H1 (cell line): ENCODE measurements around the gene C16orf95. TPM values are rescaled to one million over a fixed set of nuclear protein-coding genes. Genes with fewer than 3 reads are reported as not detected.

ENCODE experiments used
- CTCF ChIA-PET: fragments of 300-600 bp; sonication (Branson Sonifier 250); formaldehyde crosslinking; loops from one replicate; lab custom pipeline; 2021; ENCODE audit not compliant: partially characterized antibody; lab: Charles Lee
- POLR2A ChIA-PET: fragments of 300-600 bp; sonication (Branson Sonifier 250); formaldehyde crosslinking; loops from one replicate; lab custom pipeline; 2021; ENCODE audit warnings: inconsistent platforms; ENCODE audit not compliant: partially characterized antibody; lab: Charles Lee
- DNase-seq, 2 experiments: peaks; one replicate each; pipeline versions ENCODE4 v3.0.0 to v3.0.0-alpha.2; 2010 to 2022; ENCODE audit warnings: low spot score in 2 of 2, low read depth in 1 of 2, mixed read lengths in 1 of 2
- FAIRE-seq: peaks from 2 replicates; lab custom pipeline; 2011; peaks lifted over from hg19 to GRCh38; lab: Jason Lieb, UNC
- H2AFZ ChIP-seq: 2 replicates; pipeline ENCODE4 v1.8.1; 2012; ENCODE audit warnings: low read length, inconsistent platforms
- H2AK5ac ChIP-seq: 2 replicates; pipeline ENCODE4 v1.6.1; 2013; ENCODE audit warnings: low read depth, low read length
- H2BK120ac ChIP-seq: replicated peaks from 2 replicates; pipeline ENCODE3; 2013; ENCODE audit warnings: low read depth, low read length, inconsistent platforms
- H2BK12ac ChIP-seq: 2 replicates; pipeline ENCODE4 v1.6.1; 2013; ENCODE audit warnings: low read depth, low read length
- H2BK15ac ChIP-seq: 2 replicates; pipeline ENCODE4 v1.6.1; 2013; ENCODE audit warnings: low read length
- H2BK20ac ChIP-seq: 2 replicates; pipeline ENCODE4 v1.6.1; 2013; ENCODE audit warnings: low read length
- H2BK5ac ChIP-seq: 2 replicates; pipeline ENCODE4 v1.6.1; 2013; ENCODE audit warnings: low read depth, low read length
- H3K14ac ChIP-seq: 2 replicates; pipeline ENCODE4 v1.6.1; 2013; ENCODE audit warnings: inconsistent platforms; ENCODE audit not compliant: insufficient read length
- H3K18ac ChIP-seq: 2 replicates; pipeline ENCODE4 v1.6.1; 2013; ENCODE audit warnings: low read length; ENCODE audit errors: extremely low read depth
- H3K23ac ChIP-seq: 2 replicates; pipeline ENCODE4 v1.6.1; 2013; ENCODE audit warnings: inconsistent platforms; ENCODE audit not compliant: insufficient read length
- H3K23me2 ChIP-seq: 2 replicates; pipeline ENCODE4 v1.6.1; 2013; ENCODE audit warnings: low read depth, low read length
- H3K27ac ChIP-seq: 2 replicates; pipeline ENCODE4 v1.6.1; 2011; ENCODE audit warnings: low read depth, low read length, inconsistent platforms
- H3K27me3 ChIP-seq, 4 experiments: replicated peaks in 1 of 4; 1 replicate in 1 of 4; 2 replicates in 3 of 4; pipeline versions ENCODE4 v1.6.1 to v1.8.1; 2011 to 2013; ENCODE audit warnings: low read length in 3 of 4, mild to moderate bottlenecking in 3 of 4, inconsistent platforms in 2 of 4, mixed read lengths in 2 of 4, moderate library complexity in 1 of 4; ENCODE audit not compliant: control insufficient read depth in 3 of 4, insufficient read depth in 3 of 4; ENCODE audit errors: extremely low read depth in 1 of 4
- H3K36me3 ChIP-seq, 4 experiments: 2 replicates each; pipeline versions ENCODE4 v1.6.1 to v1.8.1; 2011 to 2013; ENCODE audit warnings: mild to moderate bottlenecking in 4 of 4, low read length in 3 of 4, moderate library complexity in 2 of 4, control low read depth in 1 of 4, inconsistent platforms in 1 of 4; ENCODE audit not compliant: insufficient read depth in 4 of 4, control insufficient read depth in 2 of 4
- H3K4ac ChIP-seq: replicated peaks from 2 replicates; pipeline ENCODE3; 2013; ENCODE audit warnings: low read length, low read depth, mixed read lengths, inconsistent platforms; ENCODE audit not compliant: insufficient read length
- H3K4me1 ChIP-seq, 4 experiments: replicated peaks in 1 of 4; 1 replicate in 1 of 4; 2 replicates in 3 of 4; pipeline versions ENCODE4 v1.6.1 to v1.8.1; 2011 to 2013; ENCODE audit warnings: low read length in 3 of 4, inconsistent platforms in 2 of 4, mixed read lengths in 1 of 4; ENCODE audit not compliant: insufficient read depth in 4 of 4, control insufficient read depth in 3 of 4
- H3K4me2 ChIP-seq, 2 experiments: 2 replicates each; pipeline versions ENCODE4 v1.6.1 to v1.8.1; 2011 to 2013; ENCODE audit warnings: low read depth in 2 of 2, low read length in 2 of 2, control low read depth in 1 of 2, inconsistent platforms in 1 of 2, mild to moderate bottlenecking in 1 of 2; ENCODE audit not compliant: insufficient read depth in 1 of 2
- H3K4me3 ChIP-seq, 4 experiments: fragments of 200-600, 300-600 bp in 1 of 4; sonication (generic), shearing (Covaris generic), sonication (Bioruptor Twin) in 1 of 4; 2 replicates each; pipeline versions ENCODE4 v1.5.1 to v1.8.1; 2011 to 2016; ENCODE audit warnings: low read length in 4 of 4, low read depth in 3 of 4, control low read depth in 2 of 4, inconsistent platforms in 2 of 4, mild to moderate bottlenecking in 2 of 4, mixed read lengths in 1 of 4, moderate library complexity in 1 of 4; ENCODE audit not compliant: insufficient read depth in 2 of 4; ENCODE audit errors: extremely low read depth in 1 of 4
- H3K56ac ChIP-seq: replicated peaks from 2 replicates; pipeline ENCODE3; 2013; ENCODE audit warnings: low read depth, mild to moderate bottlenecking, mixed read lengths, low read length, inconsistent platforms; ENCODE audit not compliant: insufficient read length
- H3K79me1 ChIP-seq: 2 replicates; pipeline ENCODE4 v1.6.1; 2013; ENCODE audit warnings: low read depth, low read length, control low read depth
- H3K79me2 ChIP-seq, 2 experiments: 2 replicates each; pipeline versions ENCODE4 v1.6.1 to v1.8.1; 2012 to 2013; ENCODE audit warnings: low read length in 2 of 2, mild to moderate bottlenecking in 2 of 2, inconsistent platforms in 1 of 2; ENCODE audit not compliant: insufficient read depth in 2 of 2, control insufficient read depth in 1 of 2
- H3K9ac ChIP-seq, 4 experiments: replicated peaks in 1 of 4; 1 replicate in 1 of 4; 2 replicates in 3 of 4; pipeline versions ENCODE4 v1.6.1 to v1.8.1; 2011 to 2013; ENCODE audit warnings: low read depth in 3 of 4, low read length in 3 of 4, control low read depth in 2 of 4, mild to moderate bottlenecking in 2 of 4, moderate library complexity in 2 of 4, inconsistent platforms in 1 of 4; ENCODE audit errors: extremely low read depth in 1 of 4
- H3K9me3 ChIP-seq, 2 experiments: 2 replicates each; pipeline versions ENCODE4 v1.6.1 to v1.8.1; 2012 to 2013; ENCODE audit warnings: mild to moderate bottlenecking in 2 of 2, moderate library complexity in 2 of 2, control low read depth in 1 of 2, inconsistent platforms in 1 of 2, low read depth in 1 of 2, low read length in 1 of 2, mixed read lengths in 1 of 2; ENCODE audit not compliant: insufficient read depth in 2 of 2
- H4K20me1 ChIP-seq, 2 experiments: replicated peaks in 1 of 2; 2 replicates each; pipeline versions ENCODE3 to v1.8.1; 2011 to 2013; ENCODE audit warnings: inconsistent platforms in 2 of 2, low read length in 2 of 2, mild to moderate bottlenecking in 1 of 2; ENCODE audit not compliant: insufficient read depth in 2 of 2, control insufficient read depth in 1 of 2
- H4K5ac ChIP-seq: 2 replicates; pipeline ENCODE4 v1.6.1; 2013; ENCODE audit warnings: low read length, low read depth, mixed read lengths, inconsistent platforms; ENCODE audit not compliant: insufficient read length
- H4K8ac ChIP-seq: 2 replicates; pipeline ENCODE4 v1.8.0; 2013; ENCODE audit warnings: mild to moderate bottlenecking, moderate library complexity, low read length, inconsistent platforms; ENCODE audit not compliant: insufficient read depth; ENCODE audit errors: extremely low read depth
- H4K91ac ChIP-seq: replicated peaks from 2 replicates; pipeline ENCODE3; 2013; ENCODE audit warnings: low read length, mixed read lengths, inconsistent platforms; ENCODE audit not compliant: insufficient read length
- ASH2L ChIP-seq: fragments of 200-600, 300-600 bp; sonication (generic); IDR thresholded peaks from one replicate; pipeline ENCODE4 v1.7.1; 2017; ENCODE audit warnings: low read length
- CBX5 ChIP-seq: fragments of 300-800, 300-1000 bp; sonication (generic); IDR thresholded peaks from 2 replicates; pipeline ENCODE4 v1.7.1; 2016; ENCODE audit warnings: antibody characterized with exemption, low read length, low read depth
- CBX8 ChIP-seq: fragments of 300-800, 300-1000 bp; sonication (generic); IDR thresholded peaks from 2 replicates; pipeline ENCODE4 v1.7.1; 2016; ENCODE audit warnings: low read depth, low read length, borderline replicate concordance
- GTF2F1 ChIP-seq: IDR thresholded peaks from 2 replicates; pipeline ENCODE4 v1.6.1; 2012; ENCODE audit warnings: low read depth, low read length, improper control_type of control experiment, borderline replicate concordance
- JUN ChIP-seq: IDR thresholded peaks from 2 replicates; pipeline ENCODE4 v1.6.1; 2011; ENCODE audit warnings: low read depth, mild to moderate bottlenecking, improper control_type of control experiment, low read length
- KDM4A ChIP-seq: IDR thresholded peaks from one replicate; pipeline ENCODE4 v1.7.1; 2012; ENCODE audit warnings: low read depth, mild to moderate bottlenecking, moderate library complexity, low read length, inconsistent platforms; ENCODE audit not compliant: severe bottlenecking
- KDM5A ChIP-seq: fragments of 200-600 bp; IDR thresholded peaks from 2 replicates; pipeline ENCODE4 v1.7.1; 2012; ENCODE audit warnings: mild to moderate bottlenecking, low read length, inconsistent platforms, mixed read lengths
- NANOG ChIP-seq: IDR thresholded peaks from 2 replicates; pipeline ENCODE4 v1.6.1; 2011; ENCODE audit warnings: low read length, low read depth, mild to moderate bottlenecking, inconsistent platforms; ENCODE audit not compliant: insufficient read depth, poor library complexity, severe bottlenecking
- POLR2A ChIP-seq, 2 experiments: IDR thresholded peaks; 1 replicate in 1 of 2; 2 replicates in 1 of 2; pipeline ENCODE4 v1.6.1; 2011; ENCODE audit warnings: low read depth in 2 of 2, low read length in 2 of 2, mild to moderate bottlenecking in 2 of 2; ENCODE audit errors: control extremely low read depth in 1 of 2
- POLR2AphosphoS5 ChIP-seq: IDR thresholded peaks from 2 replicates; pipeline ENCODE4 v1.6.1; 2011; ENCODE audit warnings: low read depth, low read length
- SIN3A ChIP-seq, 2 experiments: IDR thresholded peaks in 1 of 2; conservative IDR thresholded peaks in 1 of 2; 2 replicates each; pipeline ENCODE4 v1.6.1; 2011 to 2012; ENCODE audit warnings: low read length in 2 of 2, improper control_type of control experiment in 1 of 2, low read depth in 1 of 2, mild to moderate bottlenecking in 1 of 2
- SIRT6 ChIP-seq: IDR thresholded peaks from one replicate; pipeline ENCODE4 v1.7.1; 2012; ENCODE audit warnings: low read length, inconsistent platforms
- SIX5 ChIP-seq: IDR thresholded peaks from 2 replicates; pipeline ENCODE4 v1.6.1; 2011; ENCODE audit warnings: mild to moderate bottlenecking, low read depth, low read length
- SP2 ChIP-seq: IDR thresholded peaks from 2 replicates; pipeline ENCODE4 v1.6.1; 2012; ENCODE audit warnings: mild to moderate bottlenecking, low read length, inconsistent platforms
- SRF ChIP-seq: IDR thresholded peaks from 2 replicates; pipeline ENCODE4 v1.6.1; 2011; ENCODE audit warnings: mild to moderate bottlenecking, low read depth, low read length, moderate library complexity
- ZNF274 ChIP-seq: IDR thresholded peaks from 2 replicates; pipeline ENCODE4 v1.7.0; 2012; ENCODE audit warnings: low read length, borderline replicate concordance; ENCODE audit errors: extremely low read depth
- WGBS, 2 experiments: shearing (Covaris generic) in 1 of 2; methylation state at CpG; one replicate each; pipeline versions ENCODE4 v1.1.6 to v1.1.7; 2013 to 2015; ENCODE audit warnings: low lambda C conversion rate in 2 of 2, mixed read lengths in 2 of 2, inconsistent platforms in 1 of 2, low coverage in 1 of 2, missing lambda C conversion rate in 1 of 2; ENCODE audit not compliant: insufficient replicate concordance in 2 of 2, insufficient coverage in 1 of 2, insufficient read length in 1 of 2; ENCODE audit errors: extremely low coverage in 1 of 2, missing lambda C conversion rate in 1 of 2; 5-methylcytosine and 5-hydroxymethylcytosine counted together
- polyA plus RNA-seq, 7 experiments: library from polyadenylated mRNA; depleted of rRNA in 3 of 7; stranded (reverse) in 5 of 7; unstranded in 2 of 7; fragments of >200 nt in 5 of 7; fragments of 200-250 nt in 2 of 7; gene quantifications; 1 replicate in 5 of 7; 2 replicates in 1 of 7; 4 replicates in 1 of 7; pipeline versions ENCODE4 v1.2.1 to v1.2.3, GENCODE V29; 2011 to 2013; ENCODE audit warnings: missing spikeins in 2 of 7, mixed read lengths in 2 of 7
- total RNA-seq: library from RNA; stranded (reverse); fragmentation: NEBNext Ultra II Directional; extraction: Animal tissue kit (Norgen Biotek cat#: 25700); gene quantifications from 2 replicates; pipeline ENCODE4 v1.2.1, GENCODE V29; 2021

The C16orf95 gene
- total and polyA plus RNA-seq, 2 of the 8 experiments (the other 6 are each of a cell fraction or from before 2014, with no cell fraction given) = 5.0 to 5.4 TPM

DNA sequence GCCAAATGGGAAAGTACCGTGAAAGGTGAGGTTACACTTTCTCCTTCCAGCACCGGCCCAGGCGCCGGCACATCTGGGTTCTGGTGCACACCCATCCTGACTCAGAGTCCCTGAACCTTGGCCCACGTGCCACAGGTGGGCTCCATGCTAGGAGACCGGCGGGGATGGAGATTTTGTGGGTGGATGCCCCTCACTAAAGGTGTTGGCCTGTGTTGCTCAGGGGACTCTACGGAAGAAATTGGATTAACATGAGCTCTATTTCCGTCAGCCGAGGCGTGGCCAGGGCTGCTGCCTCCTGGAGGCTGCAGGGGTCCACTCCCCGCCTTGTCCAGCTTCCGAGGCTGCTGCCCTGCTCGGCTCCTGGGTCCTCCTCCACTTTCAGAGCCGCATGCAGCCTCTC is 35.6 kb upstream of the C16orf95 start:
- Histone ChIP-seq H3K9ac (no peak overlapping the region), H3K79me1 (peaks cover 6% of the 10 kb centered on the region), H4K20me1 (peaks cover 0 to 7% of the 10 kb centered on the region in 2 experiments), H3K9me3 (no peaks in the 10 kb centered on the region), H2BK15ac (no peak overlapping the region), H2BK12ac (no peak overlapping the region), H3K14ac (no peak overlapping the region), H4K91ac (no peak overlapping the region), H3K27ac (no peak overlapping the region), H2BK120ac (no peak overlapping the region), H4K8ac (no peak overlapping the region), H2BK5ac (no peak overlapping the region), H3K23ac (no peak overlapping the region), H3K4ac (no peak overlapping the region), H3K4me3 (no peak overlapping the region), H3K56ac (no peak overlapping the region), H3K27me3 (no peaks in the 10 kb centered on the region), H2BK20ac (no peak overlapping the region), H3K4me1 (no peaks in the 10 kb centered on the region), H3K4me2 (no peak overlapping the region), H3K18ac (no peak overlapping the region), H2AK5ac (no peak overlapping the region), H2AFZ (no peak overlapping the region), H3K23me2 (no peaks in the 10 kb centered on the region), H3K36me3 (peaks cover 0 to under 1% (median 0%) of the 10 kb centered on the region in 4 experiments; a peak in 2 of 8 replicates), H3K79me2 (no peaks in the 10 kb centered on the region), H4K5ac (no peak overlapping the region)
- FAIRE-seq (no peak), DNase-seq (no peak)
- CTCF ChIA-PET = interaction anchor here (0.7 to 1.0 kb wide), 2 partner anchors 11 to 29 kb away, joined by 3 read pairs; no protein-coding TSS in a partner anchor
- POLR2A ChIA-PET = no interaction called here
- TF ChIP-seq CBX5 (no peak), GTF2F1 (no peak), SIX5 (no peak), ZNF274 (no peak), JUN (no peak), POLR2AphosphoS5 (no peak), SIRT6 (no peak), NANOG (no peak), KDM4A (no peak), KDM5A (no peak), CBX8 (no peak), SP2 (no peak), POLR2A (IDR thresholded peaks at IDR 0.05; ENCODE audit: control extremely low read depth in 1 of 2, low read depth in 2 of 2, low read length in 2 of 2) (no peak), SIN3A (conservative IDR thresholded peaks at IDR 0.05 in 1 of 2, IDR thresholded peaks at IDR 0.05 in 1 of 2; ENCODE audit: low read depth in 1 of 2, low read length in 2 of 2) (no peak), ASH2L (no peak), SRF (no peak)
- 87% methylated on average over 15 of the region's 15 CpGs; no CpG with 5 or more reads in 1 of the 2 experiments for WGBS, 2 experiments
